Stimulated activated CD8-positive, alpha-beta memory T cell treated with anti-CD3 and anti-CD28 coated beads, Interleukin-7, amount 100 ng/mL, for 4 hours (primary cell): ENCODE results near the gene CKAP4.
"Not testable (repeated sequence)": the region's sequence is repeated elsewhere in the genome, so short reads cannot be mapped to it uniquely, and the experiment has no call there.

Experiments
- DNase-seq, 2 donors: peaks; one replicate each; pipeline ENCODE4 v3.0.0-alpha.2; 2020; ENCODE audit warnings: low read depth in 2 of 2

The CKAP4 gene

GRCh38 chr12:106247674-106248311, at the start of gene CKAP4:
CKAP4 (minus strand) TSS chr12:106248020; CDS start chr12:106247851, 169 bp downstream.
- peak in 1 of 2 donors; percentile 58 for DNase-seq

GRCh38 chr12:106297075-106297474, 49.3 kb upstream of the CKAP4 start:
- DNase-seq = no peak

GRCh38 chr12:106296179-106296877, 48.5 kb upstream of the CKAP4 start:
- DNase-seq = no peak

GRCh38 chr12:106292339-106292738, 44.5 kb upstream of the CKAP4 start:
- DNase-seq = no peak

GRCh38 chr12:106291342-106291741, 43.5 kb upstream of the CKAP4 start:
- no peak for DNase-seq

GRCh38 chr12:106290666-106291065, 42.8 kb upstream of the CKAP4 start:
- no peak for DNase-seq

- DNase-seq = no peak
These were observed 41.4 kb upstream of the CKAP4 start for GRCh38 chr12:106289196-106289681.

GRCh38 chr12:106288494-106289195, 40.8 kb upstream of the CKAP4 start:
- DNase-seq = peak; percentile 11 to 26

- no peak for DNase-seq
These were observed 40.3 kb upstream of the CKAP4 start for GRCh38 chr12:106288101-106288493.

- DNase-seq = no peak
These were observed 39.5 kb upstream of the CKAP4 start for GRCh38 chr12:106287364-106287763.

- DNase-seq = not testable (repeated sequence)
These were observed 38.8 kb upstream of the CKAP4 start for GRCh38 chr12:106286576-106287162.

- DNase-seq = no peak
These were observed 38.2 kb upstream of the CKAP4 start for GRCh38 chr12:106285982-106286381.

GRCh38 chr12:106284358-106285105, 36.7 kb upstream of the CKAP4 start:
- no peak for DNase-seq

- peak; percentile 8 to 21 for DNase-seq
These were observed 34.8 kb upstream of the CKAP4 start for GRCh38 chr12:106282457-106283097.

GRCh38 chr12:106281804-106282203, 34.0 kb upstream of the CKAP4 start:
- DNase-seq = no peak

GRCh38 chr12:106281056-106281782, 33.4 kb upstream of the CKAP4 start:
- DNase-seq = no peak

- no peak for DNase-seq
These were observed 32.3 kb upstream of the CKAP4 start for GRCh38 chr12:106280106-106280505.

- no peak for DNase-seq
These were observed 28.4 kb upstream of the CKAP4 start for GRCh38 chr12:106276032-106276740.

GRCh38 chr12:106275458-106275857, 27.6 kb upstream of the CKAP4 start:
- DNase-seq = no peak
